ENCODE measurements around the gene GIMAP7.
"Not testable (repeated sequence)": the region's sequence is repeated elsewhere in the genome, so short reads cannot be mapped to it uniquely, and the experiment has no call there.

Gene GIMAP7

GRCh38 chr7:150514748-150515222 lies at the start of gene GIMAP7:
Gene GIMAP7, plus strand, starts transcription at chr7:150514872. Its CDS starts 5,103 bp downstream, at chr7:150519975.
- no peak for TF ChIP-seq ZNF274 (IDR thresholded peaks at IDR 0.05; ENCODE audit: low read depth, low read length)
- H3K4me3 ChIP-seq (ENCODE audit: low read length) = peak within 1 kb of the TSS; percentile 82; the same call in 1 of the 2 replicates

GRCh38 chr7:150464962-150465361 lies 49.7 kb upstream of the GIMAP7 start:
- TF ChIP-seq ZNF274 (IDR thresholded peaks at IDR 0.05; ENCODE audit: low read depth, low read length) = no peak
- H3K4me3 ChIP-seq (ENCODE audit: low read length) = no peak overlapping the region

GRCh38 chr7:150465414-150465813 lies 49.3 kb upstream of the GIMAP7 start:
- no peak for TF ChIP-seq ZNF274 (IDR thresholded peaks at IDR 0.05; ENCODE audit: low read depth, low read length)
- H3K4me3 ChIP-seq (ENCODE audit: low read length) = no peak overlapping the region

- no peak overlapping the region for H3K4me3 ChIP-seq (ENCODE audit: low read length)
- no peak for TF ChIP-seq ZNF274 (IDR thresholded peaks at IDR 0.05; ENCODE audit: low read depth, low read length)
Measured at GRCh38 chr7:150466477-150466876, 48.2 kb upstream of the GIMAP7 start.

GRCh38 chr7:150468241-150468640 lies 46.4 kb upstream of the GIMAP7 start:
- no peak for TF ChIP-seq ZNF274 (IDR thresholded peaks at IDR 0.05; ENCODE audit: low read depth, low read length)
- H3K4me3 ChIP-seq (ENCODE audit: low read length) = no peak overlapping the region

- H3K4me3 ChIP-seq (ENCODE audit: low read length) = no peak overlapping the region
Measured at GRCh38 chr7:150471886-150472285, 42.8 kb upstream of the GIMAP7 start.

GRCh38 chr7:150473902-150474301 lies 40.8 kb upstream of the GIMAP7 start:
- no peak for TF ChIP-seq ZNF274 (IDR thresholded peaks at IDR 0.05; ENCODE audit: low read depth, low read length)
- H3K4me3 ChIP-seq (ENCODE audit: low read length) = no peak overlapping the region

More at GRCh38 chr7:150471886-150472285, 42.8 kb upstream of the GIMAP7 start:
- no peak for TF ChIP-seq ZNF274 (IDR thresholded peaks at IDR 0.05; ENCODE audit: low read depth, low read length)

- no peak for TF ChIP-seq ZNF274 (IDR thresholded peaks at IDR 0.05; ENCODE audit: low read depth, low read length)
- H3K4me3 ChIP-seq (ENCODE audit: low read length) = no peak overlapping the region
Measured at GRCh38 chr7:150476285-150476684, 38.4 kb upstream of the GIMAP7 start.

- no peak overlapping the region for H3K4me3 ChIP-seq (ENCODE audit: low read length)
- no peak for TF ChIP-seq ZNF274 (IDR thresholded peaks at IDR 0.05; ENCODE audit: low read depth, low read length)
Measured at GRCh38 chr7:150476819-150477631, 37.6 kb upstream of the GIMAP7 start.

- no peak for TF ChIP-seq ZNF274 (IDR thresholded peaks at IDR 0.05; ENCODE audit: low read depth, low read length)
- H3K4me3 ChIP-seq (ENCODE audit: low read length) = no peak overlapping the region
Measured at GRCh38 chr7:150479023-150479716, 35.5 kb upstream of the GIMAP7 start.

GRCh38 chr7:150481186-150481920 lies 33.3 kb upstream of the GIMAP7 start:
- no peak for TF ChIP-seq ZNF274 (IDR thresholded peaks at IDR 0.05; ENCODE audit: low read depth, low read length)

GRCh38 chr7:150481922-150482321 lies 32.8 kb upstream of the GIMAP7 start:
- no peak for TF ChIP-seq ZNF274 (IDR thresholded peaks at IDR 0.05; ENCODE audit: low read depth, low read length)
- no peak overlapping the region for H3K4me3 ChIP-seq (ENCODE audit: low read length)

More at GRCh38 chr7:150481186-150481920, 33.3 kb upstream of the GIMAP7 start:
- H3K4me3 ChIP-seq (ENCODE audit: low read length) = no peak overlapping the region

- not testable (repeated sequence) for H3K4me3 ChIP-seq (ENCODE audit: low read length)
Measured at GRCh38 chr7:150483514-150483913, 31.2 kb upstream of the GIMAP7 start.

- H3K4me3 ChIP-seq (ENCODE audit: low read length) = not testable (repeated sequence)
Measured at GRCh38 chr7:150484071-150484470, 30.6 kb upstream of the GIMAP7 start.

All from GM08714 (cell line).